ENCODE data around the gene PM20D1.
"Not testable (repeated sequence)": the region's sequence is repeated elsewhere in the genome, so short reads cannot be mapped to it uniquely, and the experiment has no call there.

Gene PM20D1

GRCh38 chr1:205849619-205850355 is at the start of gene PM20D1:
TSS of gene PM20D1 (minus strand) at chr1:205850132. CDS start at chr1:205850072, 60 bp downstream.
- peak; percentile 69 for DNase-seq

DNA sequence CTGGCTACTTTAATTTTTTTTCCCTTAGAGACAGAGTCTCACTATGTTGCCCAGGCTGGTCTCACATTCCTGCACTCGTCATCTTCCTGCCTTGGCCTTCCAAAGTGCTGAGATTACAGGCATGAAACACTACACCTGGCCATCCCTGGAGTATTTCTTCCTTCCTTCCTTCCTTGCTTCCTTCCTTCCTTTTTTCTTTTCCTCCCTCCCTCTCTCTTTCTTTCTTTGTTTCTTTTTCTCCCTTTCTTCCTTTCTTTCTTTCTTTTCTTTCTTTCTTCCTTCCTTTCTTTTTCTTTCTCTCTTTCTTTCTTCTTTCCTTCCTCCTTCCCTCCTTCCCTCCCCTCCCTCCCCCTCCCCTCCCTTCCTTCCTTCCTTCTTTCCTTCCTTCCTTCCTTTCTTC is 46.4 kb upstream of the PM20D1 start:
- no peak for DNase-seq

DNA sequence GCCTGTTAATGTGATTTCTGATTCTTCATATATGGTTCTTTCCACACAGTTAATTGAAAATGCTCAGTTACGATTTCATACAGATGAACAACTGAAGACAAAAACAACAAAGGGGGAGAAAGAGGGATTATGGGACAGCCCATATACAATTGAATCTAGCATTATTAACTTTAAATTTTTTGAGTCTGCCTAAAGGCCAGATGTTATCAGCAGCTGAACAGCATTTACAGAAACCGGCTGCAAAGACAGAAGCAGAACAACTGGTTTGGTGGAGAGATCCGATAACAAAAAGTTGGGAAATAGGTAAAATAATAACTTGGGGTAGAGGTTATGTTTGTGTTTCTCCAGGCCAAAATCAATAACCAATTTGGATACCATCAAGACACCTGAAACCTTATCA is 44.2 kb upstream of the PM20D1 start:
- not testable (repeated sequence) for DNase-seq

GRCh38 chr1:205892175-205892574 is 42.2 kb upstream of the PM20D1 start:
- not testable (repeated sequence) for DNase-seq

DNA sequence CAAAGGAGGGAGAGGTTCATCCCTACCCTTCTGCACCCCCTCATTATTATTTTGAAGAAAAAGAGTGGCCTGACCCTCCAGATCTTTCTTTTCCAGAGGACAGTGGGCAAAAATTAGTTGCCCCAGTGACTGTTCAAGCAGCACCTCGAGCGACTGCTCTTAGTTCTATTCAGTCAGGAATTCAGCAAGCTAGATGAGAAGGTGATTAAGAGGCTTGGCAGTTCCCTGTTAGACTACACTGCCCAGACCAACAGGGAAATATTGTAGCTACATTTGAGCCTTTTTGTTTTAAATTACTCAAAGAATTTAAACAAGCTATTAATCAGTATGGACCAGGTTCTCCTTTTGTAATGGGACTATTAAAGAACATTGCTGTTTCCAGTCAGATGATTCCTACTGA is 41.5 kb upstream of the PM20D1 start:
- DNase-seq: not testable (repeated sequence)

DNA sequence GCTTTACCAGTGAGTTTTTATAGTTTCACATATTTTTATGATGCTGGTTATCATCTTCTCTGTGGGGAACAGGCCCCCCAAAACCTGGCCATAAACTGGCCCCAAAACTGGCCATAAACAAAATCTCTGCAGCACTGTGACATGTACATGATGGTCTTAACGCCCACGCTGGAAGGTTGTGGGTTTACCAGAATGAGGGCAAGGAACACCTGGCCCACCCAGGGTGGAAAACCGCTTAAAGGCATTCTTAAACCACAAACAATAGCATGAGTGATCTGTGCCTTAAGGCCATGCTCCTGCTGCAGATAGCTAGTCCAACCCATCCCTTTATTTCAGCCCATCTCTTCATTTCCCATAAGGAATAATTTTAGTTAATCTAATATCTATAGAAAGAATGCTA is 40.7 kb upstream of the PM20D1 start:
- not testable (repeated sequence) for DNase-seq

DNA sequence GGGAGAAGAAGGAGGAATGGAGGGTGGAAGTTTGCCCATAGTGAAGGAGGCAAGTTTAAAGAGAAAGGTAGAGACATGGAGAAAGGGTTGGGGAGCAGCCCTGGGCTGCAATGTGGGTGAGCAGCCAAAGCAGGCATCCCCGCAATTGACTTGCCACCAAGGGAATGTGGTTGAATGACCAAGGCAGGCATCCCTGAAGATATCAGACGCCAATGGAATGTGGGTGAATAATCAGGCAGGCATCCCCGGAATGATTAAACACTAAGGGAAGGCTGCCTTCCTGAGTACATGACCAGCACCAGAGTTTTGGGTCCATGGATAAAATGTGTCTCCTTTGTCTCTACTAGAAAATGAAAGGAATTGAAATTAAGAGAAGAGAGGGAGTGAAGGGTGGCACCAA is 39.8 kb upstream of the PM20D1 start:
- DNase-seq: not testable (repeated sequence)

DNA sequence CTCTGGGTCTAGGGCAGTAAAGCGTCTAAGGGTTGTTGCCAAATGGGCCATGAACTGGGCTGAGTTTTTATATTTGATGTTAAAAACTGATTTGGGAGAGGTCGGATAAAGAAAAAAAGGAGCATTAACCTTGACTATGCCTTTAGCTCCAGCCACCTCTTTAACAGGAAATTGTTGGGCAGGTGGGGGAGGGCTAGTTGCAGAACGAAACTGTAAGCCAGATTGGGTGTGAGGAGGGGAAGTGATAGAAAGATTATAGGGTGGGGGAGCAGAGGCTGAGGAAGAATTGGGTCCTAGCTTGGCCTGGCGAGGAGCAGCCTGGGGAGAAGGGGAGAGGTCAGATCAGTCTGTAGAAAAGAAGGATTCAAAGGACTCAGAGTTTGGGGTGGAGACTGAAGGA is 39.1 kb upstream of the PM20D1 start:
- DNase-seq: not testable (repeated sequence)

- no peak for DNase-seq
Observed at GRCh38 chr1:205883792-205884191, 33.9 kb upstream of the PM20D1 start.

- DNase-seq: no peak
Observed at GRCh38 chr1:205880923-205881322, 31.0 kb upstream of the PM20D1 start.

GRCh38 chr1:205879974-205880373 is 30.0 kb upstream of the PM20D1 start:
- DNase-seq: no peak

DNA sequence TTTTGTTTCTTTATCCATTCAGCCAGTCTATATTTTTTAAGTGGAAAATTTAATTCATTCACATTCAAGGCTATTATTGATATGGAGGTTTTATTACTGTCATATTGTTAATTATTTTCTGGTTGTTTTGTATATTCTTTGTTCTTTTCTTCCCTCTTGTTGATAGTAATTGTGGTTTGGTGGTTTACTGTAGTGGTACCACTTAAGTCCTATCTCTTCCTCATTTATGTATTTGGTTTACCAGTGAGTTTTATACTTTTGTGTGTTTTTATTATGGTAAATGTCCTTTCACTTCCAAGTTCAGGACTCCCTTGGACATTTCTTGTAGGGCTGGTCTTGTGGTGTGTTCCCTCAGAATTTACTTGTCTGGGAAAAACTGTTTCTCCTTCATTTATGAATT is 28.1 kb upstream of the PM20D1 start:
- no peak for DNase-seq

- not testable (repeated sequence) for DNase-seq
Observed at GRCh38 chr1:205873148-205873547, 23.2 kb upstream of the PM20D1 start.

DNA sequence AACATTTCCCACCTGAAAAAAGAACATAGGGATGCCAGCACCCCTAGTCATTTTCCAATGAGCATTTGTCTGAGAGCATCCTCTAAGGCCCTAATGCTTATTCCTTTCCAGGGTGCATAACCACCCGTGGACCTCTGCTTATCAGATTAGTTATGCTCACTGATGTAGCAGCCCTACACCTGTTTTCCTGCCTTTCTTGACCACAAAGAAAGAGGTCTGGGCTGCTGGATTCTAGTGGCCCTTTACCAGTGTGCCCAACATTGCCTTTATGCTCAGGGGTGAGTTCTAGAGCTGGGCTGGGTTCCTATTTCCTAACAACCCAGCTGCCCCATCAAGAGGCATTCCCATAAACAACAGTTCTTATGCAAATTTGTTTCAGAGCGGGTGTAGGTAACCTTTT is 20.3 kb upstream of the PM20D1 start:
- DNase-seq: no peak

DNA sequence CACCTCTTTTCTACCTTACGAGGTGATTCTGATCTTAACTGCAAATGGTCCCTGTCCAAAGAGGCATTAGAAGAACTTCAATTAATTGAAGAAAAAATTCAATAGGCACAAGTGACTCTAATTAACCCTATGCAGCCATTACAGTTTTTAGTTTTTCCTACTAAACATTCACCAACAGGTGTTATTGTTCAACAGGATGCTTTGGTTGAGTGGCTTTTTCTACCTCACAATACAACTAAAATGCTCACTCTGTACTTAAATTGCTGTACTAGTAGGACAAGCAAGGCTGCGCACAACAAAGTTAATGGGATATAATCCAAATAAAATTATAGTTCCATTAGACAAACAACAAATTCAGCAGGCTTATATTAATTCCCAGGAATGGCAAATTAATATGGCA is 11.6 kb upstream of the PM20D1 start:
- DNase-seq: no peak

DNA sequence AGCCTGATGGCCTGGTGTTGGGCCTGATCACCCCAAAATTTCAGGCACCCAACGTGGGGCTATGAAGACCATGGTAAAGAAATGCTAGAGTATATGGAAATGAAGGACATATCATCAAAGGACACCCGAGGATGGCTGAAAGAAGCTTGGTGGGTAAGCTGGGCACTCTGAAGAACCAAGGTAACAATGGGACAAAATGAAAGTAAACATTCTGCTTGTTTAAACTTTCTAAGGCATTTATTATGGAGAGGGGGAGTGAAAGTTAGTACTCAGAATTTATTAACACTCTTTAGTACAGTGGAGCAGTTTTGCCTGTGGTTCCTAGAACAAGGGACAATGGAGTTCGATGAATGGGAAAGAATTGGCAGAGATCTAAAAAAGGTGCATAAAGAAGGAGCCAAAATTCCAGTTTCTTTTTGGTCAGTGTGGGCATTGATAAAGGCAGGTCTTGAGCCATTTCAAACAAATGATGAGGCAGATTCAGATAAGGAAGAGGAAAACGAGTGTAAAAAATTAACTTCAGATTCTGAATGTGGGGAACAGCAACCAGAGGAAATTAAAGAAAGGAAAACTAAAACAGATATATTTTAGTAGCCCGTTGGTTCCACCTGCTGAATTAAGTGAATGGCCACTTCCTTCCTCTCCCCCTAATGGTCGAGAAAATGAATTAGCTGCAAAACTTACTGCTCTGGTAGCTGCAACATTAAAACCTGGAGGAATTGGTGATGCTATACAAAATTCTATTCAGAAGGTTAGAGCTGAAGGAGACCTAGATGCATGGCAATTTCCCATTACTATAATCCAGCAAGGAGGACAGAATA is 8.4 kb upstream of the PM20D1 start:
- no peak for DNase-seq

- DNase-seq: not testable (repeated sequence)
Observed at GRCh38 chr1:205857501-205857900, 7.6 kb upstream of the PM20D1 start.

GRCh38 chr1:205856433-205856832 is 6.5 kb upstream of the PM20D1 start:
- no peak for DNase-seq

DNA sequence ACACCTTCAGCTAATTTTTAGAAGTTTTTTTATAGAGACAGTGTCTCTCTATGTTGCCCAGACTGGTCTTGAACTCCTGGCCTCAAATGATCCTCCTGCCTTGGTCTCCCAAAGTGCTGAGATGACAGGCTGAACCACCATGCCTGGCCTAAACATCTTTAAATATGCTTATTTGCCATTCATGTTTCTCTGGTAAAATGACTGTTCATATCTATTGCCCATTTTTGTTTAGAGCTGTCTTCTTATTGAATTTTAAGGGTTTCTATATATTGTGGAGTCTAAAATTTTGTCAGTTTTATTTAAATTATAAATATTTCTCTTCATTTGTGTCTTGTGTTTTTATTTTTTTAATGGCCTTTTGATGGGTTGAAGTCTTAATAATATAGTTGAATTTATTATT is 3.0 kb upstream of the PM20D1 start:
- no peak for DNase-seq

DNA sequence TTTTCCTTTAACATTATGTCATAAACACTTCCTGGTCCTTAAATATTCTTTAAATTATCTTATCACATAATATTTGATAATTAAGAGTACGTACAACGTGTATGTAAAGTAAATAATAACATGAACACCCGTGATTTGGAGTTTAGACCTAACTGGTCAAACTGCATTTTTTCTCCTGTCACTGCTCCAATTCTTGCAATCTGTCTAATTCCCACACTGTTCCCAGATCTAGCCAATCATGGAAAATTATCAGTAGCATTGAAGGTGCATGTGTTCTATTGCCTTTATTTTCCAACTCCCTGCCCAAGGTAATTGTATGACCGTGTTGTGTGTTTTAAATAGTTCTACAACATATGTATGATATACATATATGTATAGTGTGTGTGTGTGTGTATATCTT is 2.1 kb upstream of the PM20D1 start:
- no peak for DNase-seq

DNA sequence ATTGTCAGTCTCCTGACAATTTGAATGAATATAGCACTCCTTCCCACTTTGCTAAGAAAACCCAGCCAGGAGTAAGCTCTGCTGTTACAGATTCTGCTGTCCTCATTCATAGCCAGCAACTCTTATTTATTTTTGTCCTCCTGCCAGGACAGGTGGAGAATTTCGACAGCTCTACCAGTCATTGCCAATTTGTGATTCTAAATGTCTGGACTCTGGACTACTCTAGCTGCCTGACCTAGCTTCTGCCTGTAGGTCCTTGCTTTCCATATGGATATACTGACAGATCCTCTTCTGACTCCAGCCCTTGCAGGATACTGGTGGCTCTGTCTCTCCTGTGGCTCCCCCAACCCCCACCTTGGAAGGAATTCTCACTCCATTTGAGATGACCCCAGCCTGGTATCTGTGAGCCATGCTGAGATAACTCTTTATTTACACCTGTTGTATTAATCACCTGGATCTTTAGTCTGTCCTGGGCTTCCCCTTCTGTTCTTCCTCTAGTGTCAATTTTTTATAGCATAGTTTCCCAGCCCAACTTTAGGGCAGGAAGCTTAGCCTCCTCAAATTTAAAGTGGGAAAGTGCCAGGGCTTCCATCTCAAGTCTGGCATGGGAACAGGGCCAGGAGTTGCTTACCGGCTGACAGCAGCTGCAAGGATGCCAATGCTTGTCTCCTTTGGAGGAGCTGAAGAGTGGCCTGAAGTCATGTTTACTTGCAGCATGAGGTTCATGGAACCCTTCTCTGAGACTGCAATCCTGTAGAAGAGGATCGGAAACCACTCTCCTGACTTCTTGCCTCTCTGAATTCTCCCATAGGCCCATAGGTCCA is 6.7 kb downstream of the PM20D1 start:
- no peak for DNase-seq

- no peak for DNase-seq
Observed at GRCh38 chr1:205842229-205842628, 7.7 kb downstream of the PM20D1 start.

Data from activated CD8-positive, alpha-beta memory T cell treated with anti-CD3 and anti-CD28 coated beads, Interleukin-2, amount 50 U/mL, for 48 hours (primary cell).